NCI-H2029 treated with DMSO at 0.1 percent for 48 hours (cell line): Measurements from ENCODE around the gene SLC16A11.
A peak's percentile ranks its signal among the peaks of the same experiment; 100 is the strongest.
"Not testable (repeated sequence)": the region's sequence is repeated elsewhere in the genome, so short reads cannot be mapped to it uniquely, and the experiment has no call there.

Experiments used
- DNase-seq: peaks from one replicate; lab custom pipeline; 2025; lab: John Stamatoyannopoulos, UW

SLC16A11 gene

GRCh38 chr17:7058831-7059447, 15.0 kb upstream of the SLC16A11 start:
- no peak for DNase-seq

DNA sequence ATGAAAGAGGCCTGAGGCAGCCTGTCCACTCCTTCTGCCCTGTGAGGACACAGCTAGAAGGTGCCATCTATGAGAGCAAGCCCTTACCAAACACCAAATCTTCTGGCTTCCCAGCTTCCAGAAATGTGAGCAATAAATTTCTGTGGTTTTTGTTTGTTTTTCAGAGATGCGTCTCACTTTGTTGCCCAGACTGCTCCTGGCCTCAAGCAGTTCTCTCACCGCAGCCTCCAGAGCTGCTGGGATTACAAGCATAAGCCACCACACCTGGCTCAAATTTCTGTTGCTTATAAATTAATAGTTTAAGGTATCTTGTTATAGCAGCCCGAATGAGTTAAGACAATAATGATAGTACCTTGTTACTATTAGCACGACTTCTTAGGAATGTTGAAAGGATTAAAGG, 12.5 kb upstream of the SLC16A11 start:
- DNase-seq = no peak

DNA sequence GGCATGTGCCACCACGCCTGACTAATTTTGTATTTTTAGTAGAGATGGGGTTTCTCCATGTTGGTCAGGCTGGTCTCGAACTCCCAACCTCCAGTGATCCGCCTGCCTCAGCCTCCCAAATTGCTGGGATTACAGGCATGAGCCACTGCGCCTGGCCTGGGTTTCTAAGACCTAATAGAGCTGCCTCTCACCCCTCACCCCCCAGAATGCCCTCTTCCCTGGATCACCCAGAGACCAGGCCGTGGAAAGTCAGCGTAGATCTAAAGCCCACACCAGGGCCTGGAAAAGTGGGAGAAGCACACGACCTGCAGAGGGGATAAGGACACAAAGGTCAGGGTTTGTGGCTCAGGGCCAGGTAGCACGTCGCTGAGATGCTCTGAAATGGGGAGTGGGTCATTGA, 6.7 kb upstream of the SLC16A11 start:
- not testable (repeated sequence) for DNase-seq

DNA sequence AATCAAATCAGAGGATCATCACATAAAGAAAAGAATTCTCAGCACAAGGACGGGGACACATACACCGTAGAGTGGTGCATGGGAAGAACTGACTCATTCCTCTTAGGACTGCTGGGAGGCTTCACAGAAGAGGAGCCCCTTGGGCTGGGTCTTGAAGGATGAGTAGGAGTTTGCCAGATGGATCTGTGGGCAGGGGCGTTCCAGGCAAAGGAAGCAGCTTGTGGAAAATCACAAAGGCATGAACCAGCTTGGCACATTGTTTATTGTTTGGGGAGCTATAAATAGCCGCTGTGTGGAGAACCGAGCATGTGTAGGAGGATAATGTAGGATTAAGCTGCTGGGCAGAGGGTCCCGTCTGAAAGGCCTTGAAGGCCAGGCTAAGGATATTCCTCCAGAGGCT, 5.1 kb upstream of the SLC16A11 start:
- no peak for DNase-seq

GRCh38 chr17:7047566-7047965, 3.7 kb upstream of the SLC16A11 start:
- no peak for DNase-seq

DNA sequence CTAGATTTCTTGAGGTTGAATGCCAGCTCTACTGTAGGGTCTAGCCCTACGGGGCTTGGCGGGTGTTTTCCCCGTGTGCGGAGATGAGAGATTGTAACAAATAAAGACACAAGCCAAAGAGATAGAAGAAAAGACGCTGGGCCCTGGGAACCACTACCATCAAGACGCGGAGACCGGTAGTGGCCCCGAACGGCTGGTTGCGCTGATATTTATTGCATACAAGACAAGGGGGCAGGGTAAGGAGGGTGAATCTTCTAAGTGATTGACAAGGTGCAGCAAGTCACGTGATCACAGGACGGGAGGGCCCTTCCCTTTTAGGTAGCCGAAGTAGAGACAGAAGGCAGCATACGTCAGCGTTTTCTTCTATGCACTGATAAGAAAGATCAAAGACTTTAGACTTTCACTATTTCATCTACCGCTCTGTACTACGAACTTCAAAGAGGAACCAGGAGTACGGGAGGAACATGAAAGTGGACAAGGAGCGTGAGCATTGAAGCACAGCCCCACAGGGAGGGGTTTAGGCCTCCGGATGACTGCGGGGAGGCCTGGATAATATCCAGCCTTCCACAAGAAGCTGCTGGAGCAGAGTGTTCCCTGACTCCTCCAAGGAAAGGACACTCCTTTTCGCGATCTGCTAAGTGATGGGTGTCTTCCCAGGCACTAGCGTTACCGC, 3.0 kb upstream of the SLC16A11 start:
- DNase-seq = not testable (repeated sequence)

DNA sequence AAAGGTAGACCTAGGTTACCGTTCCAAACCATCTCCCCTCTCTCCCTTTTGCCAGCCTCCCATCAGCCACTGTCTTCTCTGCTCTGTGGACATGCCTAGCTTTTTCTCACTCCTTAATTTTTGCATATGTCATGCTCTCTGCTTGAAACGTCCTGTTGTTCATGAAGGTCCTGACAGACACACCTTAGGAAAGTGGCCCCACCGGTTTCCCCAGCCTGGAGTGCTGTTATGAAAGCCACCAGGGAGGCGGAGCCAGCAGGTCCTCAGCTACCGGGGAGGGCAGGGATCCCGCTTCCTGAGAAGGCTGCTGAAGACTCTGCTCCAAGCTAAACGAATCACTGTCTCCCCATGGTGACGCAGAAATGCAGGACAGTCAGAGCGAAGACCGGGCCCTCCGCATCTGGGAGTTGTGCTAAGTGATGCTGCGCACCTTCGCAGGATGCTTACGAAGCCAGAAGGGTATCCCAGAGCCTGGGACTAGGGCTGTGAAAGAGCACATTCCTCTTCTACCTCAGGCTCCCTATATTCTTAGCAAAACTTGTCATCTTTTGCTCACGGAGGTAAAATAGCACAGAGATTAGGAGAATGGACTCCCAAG, 2.3 kb upstream of the SLC16A11 start:
- DNase-seq = peak; percentile 18

- peak; percentile 8 for DNase-seq
Measured at GRCh38 chr17:7045492-7046126, 1.7 kb upstream of the SLC16A11 start.

- no peak for DNase-seq
Measured at GRCh38 chr17:7043182-7043496, 753 bp downstream of the SLC16A11 start.

- no peak for DNase-seq
Measured at GRCh38 chr17:7042501-7043181, 1.3 kb downstream of the SLC16A11 start.

DNA sequence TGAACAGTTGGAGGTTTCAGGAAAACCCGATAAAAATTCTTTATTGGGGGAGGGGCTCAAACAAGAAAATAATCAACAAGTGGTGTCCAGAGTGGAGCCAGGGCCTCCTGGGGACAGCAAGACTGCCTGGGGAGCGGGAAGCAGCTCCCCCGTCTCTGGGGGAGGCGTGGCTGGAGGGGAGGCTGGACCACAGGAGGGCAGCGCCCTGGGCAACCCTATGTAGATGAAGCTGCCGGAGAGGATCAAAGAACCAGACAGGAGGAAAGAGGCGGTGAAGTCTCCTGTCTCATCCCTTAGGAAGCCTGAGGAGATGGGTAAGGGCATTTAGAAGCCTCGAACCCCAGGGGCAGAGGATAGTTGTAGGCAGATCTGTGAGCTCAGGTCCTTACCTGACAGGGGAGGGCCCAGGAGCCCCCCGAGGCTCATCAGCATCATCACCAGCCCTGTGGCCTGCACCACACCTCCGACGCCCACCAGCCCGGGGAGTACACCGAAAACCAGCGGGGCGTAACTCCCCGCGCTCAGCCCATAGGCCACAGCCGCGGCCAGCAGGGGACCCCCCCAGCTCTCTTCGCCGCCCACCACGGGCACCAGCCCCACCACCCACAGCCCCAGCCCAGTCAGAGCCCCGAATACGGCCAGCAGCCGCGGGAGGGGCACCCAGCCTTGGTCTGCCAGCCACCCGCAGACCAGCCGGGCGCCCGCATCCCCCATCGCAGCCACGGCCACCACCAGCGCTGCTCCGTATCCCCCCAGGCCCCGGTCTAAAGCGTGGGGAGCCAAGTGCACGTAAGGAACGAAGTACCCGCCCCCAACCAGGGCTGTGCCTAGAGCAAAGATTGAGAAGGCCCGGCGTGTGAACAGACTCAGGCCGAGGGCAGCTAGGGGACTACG, 2.0 kb downstream of the SLC16A11 start:
- no peak for DNase-seq

GRCh38 chr17:7039832-7040231, 4.1 kb downstream of the SLC16A11 start:
- no peak for DNase-seq

DNA sequence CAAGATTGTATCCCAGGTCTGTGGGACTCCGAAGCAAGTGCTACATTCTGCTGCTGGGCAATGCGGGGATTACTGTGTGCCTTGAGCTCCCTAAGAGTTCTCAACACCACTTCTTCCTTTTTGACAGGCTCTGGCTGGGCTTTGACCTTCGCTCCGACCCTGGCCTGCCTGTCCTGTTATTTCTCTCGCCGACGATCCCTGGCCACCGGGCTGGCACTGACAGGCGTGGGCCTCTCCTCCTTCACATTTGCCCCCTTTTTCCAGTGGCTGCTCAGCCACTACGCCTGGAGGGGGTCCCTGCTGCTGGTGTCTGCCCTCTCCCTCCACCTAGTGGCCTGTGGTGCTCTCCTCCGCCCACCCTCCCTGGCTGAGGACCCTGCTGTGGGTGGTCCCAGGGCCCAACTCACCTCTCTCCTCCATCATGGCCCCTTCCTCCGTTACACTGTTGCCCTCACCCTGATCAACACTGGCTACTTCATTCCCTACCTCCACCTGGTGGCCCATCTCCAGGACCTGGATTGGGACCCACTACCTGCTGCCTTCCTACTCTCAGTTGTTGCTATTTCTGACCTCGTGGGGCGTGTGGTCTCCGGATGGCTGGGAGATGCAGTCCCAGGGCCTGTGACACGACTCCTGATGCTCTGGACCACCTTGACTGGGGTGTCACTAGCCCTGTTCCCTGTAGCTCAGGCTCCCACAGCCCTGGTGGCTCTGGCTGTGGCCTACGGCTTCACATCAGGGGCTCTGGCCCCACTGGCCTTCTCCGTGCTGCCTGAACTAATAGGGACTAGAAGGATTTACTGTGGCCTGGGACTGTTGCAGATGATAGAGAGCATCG, 5.6 kb downstream of the SLC16A11 start:
- DNase-seq = no peak

GRCh38 chr17:7035591-7036368, 8.1 kb downstream of the SLC16A11 start, which contains the start of gene SLC16A13:
Gene SLC16A13, plus strand, starts transcription at chr17:7036015. Its CDS starts 368 bp downstream, at chr17:7036383.
- DNase-seq = peak; percentile 68

GRCh38 chr17:7034955-7035590, 8.8 kb downstream of the SLC16A11 start:
- no peak for DNase-seq

DNA sequence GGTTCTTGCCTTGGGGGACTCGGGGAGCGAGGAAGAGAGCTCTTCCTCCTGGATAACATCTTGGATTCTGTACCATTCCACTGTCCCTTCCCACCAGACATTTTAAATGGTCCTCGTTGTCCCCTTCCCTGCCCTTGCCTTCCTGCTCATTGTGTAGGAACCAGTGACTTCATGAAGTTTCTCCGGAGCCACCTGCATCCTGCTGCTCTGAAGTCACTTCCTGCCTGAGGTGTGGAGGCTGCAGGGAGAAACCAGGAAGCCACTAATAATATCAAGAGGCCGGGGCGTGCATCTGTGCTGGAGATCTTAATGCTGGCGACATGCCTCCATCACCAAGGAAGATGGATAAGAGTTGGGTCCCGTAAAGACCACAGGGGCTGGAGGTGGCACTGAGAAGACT, 14.2 kb downstream of the SLC16A11 start:
- DNase-seq = no peak

DNA sequence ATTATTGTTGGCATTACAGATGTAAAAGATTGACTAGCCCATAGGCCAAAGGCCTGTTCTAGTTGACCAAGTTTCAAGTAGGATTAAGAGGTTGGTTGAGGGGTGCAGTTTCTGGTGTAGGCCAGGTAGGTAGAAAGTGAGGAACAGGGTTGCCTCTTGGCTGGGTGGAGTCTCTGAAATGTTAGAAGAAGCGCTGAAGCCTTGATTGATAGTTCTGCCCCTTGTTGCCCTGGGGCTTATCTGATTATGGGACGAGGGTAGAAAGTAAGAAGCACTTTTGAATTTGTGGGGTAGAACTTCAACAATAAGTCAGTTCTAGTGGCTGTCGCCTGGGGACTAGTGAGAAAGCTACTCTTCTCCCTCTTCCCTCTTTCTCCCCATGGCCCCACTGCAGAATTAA, 14.8 kb downstream of the SLC16A11 start:
- no peak for DNase-seq

- no peak for DNase-seq
Measured at GRCh38 chr17:7027335-7027734, 16.6 kb downstream of the SLC16A11 start.

- no peak for DNase-seq
Measured at GRCh38 chr17:7026471-7027115, 17.3 kb downstream of the SLC16A11 start.
